ENCODE results near the gene STK17A.

- TF ChIP-seq CTCF (IDR thresholded peaks at IDR 0.05) (no peak), POLR2A (IDR thresholded peaks at IDR 0.05) (no peak), EP300 (IDR thresholded peaks at IDR 0.05) (no peak), POLR2AphosphoS5 (IDR thresholded peaks at IDR 0.05) (no peak)
Measured at GRCh38 chr7:43562383-43562782, 20.5 kb upstream of the STK17A start.

All from gastroesophageal sphincter (tissue), 3 donors.